ENCODE data around the gene ARHGAP27. TPM values are rescaled to one million over a fixed set of nuclear protein-coding genes. Genes with fewer than 3 reads are reported as not detected.

ARHGAP27 gene
- total and polyA plus RNA-seq, 12 donors, result 15.2 to 65.8 (median 25.3) TPM

DNA sequence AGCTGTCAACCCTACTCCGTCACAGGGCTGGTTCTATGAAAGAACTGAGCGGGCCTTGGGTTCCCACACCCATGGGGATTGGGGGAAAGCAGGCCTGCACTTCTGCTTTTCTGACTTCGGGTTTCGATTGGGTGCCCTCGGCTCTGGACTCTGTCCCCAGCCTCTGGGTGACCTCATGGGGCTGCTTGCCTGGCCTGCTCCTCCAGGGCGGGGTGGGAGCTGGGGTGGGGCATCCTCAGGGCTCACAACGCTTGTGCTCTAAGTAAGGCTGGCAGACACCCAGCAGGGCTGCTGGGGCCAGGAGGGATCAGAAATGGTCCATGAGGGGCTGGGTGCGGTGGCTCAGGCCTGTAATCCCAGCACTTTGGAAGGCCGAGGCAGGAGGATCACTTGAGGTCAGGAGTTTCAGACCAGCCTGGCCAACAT is 19.2 kb downstream of the ARHGAP27 start:
- WGBS, 2 donors, result 73 to 83% methylated on average over 9 of the region's 9 CpGs
- Histone ChIP-seq H3K9me3 (no peaks in the 10 kb centered on the region), H3K36me3 (peaks cover 0 to 7% (median 0%) of the 10 kb centered on the region in 9 donors), H3K4me1 (peaks cover 22 to 66% (median 64%) of the 10 kb centered on the region in 9 donors), H3K27ac (peak overlapping the region in 2 of 10 donors; percentile 36 to 97), H3K4me3 (no peak overlapping the region), H3K27me3 (no peaks in the 10 kb centered on the region)
- intact Hi-C loops (cut with DNase I), result no loop called here
- DNase-seq (peak in 1 of 2 donors; percentile 60), ATAC-seq (peak in 6 of 8 donors; percentile 23 to 49 (median 40))
- TF ChIP-seq, protein P1, sequence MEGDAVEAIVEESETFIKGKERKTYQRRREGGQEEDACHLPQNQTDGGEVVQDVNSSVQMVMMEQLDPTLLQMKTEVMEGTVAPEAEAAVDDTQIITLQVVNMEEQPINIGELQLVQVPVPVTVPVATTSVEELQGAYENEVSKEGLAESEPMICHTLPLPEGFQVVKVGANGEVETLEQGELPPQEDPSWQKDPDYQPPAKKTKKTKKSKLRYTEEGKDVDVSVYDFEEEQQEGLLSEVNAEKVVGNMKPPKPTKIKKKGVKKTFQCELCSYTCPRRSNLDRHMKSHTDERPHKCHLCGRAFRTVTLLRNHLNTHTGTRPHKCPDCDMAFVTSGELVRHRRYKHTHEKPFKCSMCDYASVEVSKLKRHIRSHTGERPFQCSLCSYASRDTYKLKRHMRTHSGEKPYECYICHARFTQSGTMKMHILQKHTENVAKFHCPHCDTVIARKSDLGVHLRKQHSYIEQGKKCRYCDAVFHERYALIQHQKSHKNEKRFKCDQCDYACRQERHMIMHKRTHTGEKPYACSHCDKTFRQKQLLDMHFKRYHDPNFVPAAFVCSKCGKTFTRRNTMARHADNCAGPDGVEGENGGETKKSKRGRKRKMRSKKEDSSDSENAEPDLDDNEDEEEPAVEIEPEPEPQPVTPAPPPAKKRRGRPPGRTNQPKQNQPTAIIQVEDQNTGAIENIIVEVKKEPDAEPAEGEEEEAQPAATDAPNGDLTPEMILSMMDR (IDR thresholded peaks at IDR 0.05), result no peak

DNA sequence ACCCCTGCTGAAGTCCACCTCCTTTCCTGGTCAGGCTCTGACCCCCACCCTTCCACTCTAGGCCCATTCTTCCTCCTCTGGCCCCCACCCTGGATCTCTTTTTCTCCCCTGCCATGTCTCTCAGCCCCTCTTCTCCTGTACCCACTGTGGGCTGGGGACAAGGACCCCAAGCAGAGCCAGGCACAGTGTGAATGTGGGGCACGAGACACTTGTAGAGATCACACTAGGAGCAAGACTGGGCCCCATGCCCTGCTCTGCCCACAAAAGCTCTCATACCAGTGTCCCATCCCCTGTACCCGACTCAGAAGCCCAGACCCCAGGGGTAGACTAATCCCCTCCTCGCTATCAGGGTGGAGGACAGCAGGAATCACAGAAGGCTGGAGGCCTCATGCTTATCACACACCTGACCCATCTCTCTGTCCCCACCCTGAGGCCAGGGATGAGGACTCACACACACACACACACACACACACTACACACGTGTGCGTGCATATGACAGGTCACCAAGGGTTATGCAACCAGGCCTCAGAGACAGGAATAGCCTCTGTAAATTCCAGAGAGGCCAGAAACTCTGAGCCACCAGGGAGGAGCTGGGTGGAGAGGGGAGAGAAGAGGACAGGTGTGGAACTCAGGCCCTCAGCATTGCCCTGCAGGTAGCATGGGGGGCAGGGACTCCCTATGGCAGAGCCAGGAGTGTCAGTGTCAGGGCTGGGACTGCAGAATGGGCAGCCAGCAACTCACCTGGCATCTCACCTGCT is 21.1 kb downstream of the ARHGAP27 start:
- no peaks in the 10 kb centered on the region for H3K27me3 ChIP-seq
- 65 to 73% methylated on average over 5 of the region's 5 CpGs for WGBS, 2 donors
- H3K36me3 ChIP-seq, result peaks cover 0 to 7% (median 0%) of the 10 kb centered on the region in 9 donors
- TF ChIP-seq, protein P1 (IDR thresholded peaks at IDR 0.05), result no peak
- DNase-seq (no peak), ATAC-seq (peak in 7 of 8 donors; percentile 27 to 73 (median 52))
- H3K4me3 ChIP-seq, result no peak overlapping the region
- H3K27ac ChIP-seq, result peak overlapping the region in 9 of 10 donors; percentile 54 to 97 (median 74)
- intact Hi-C loops (cut with DNase I), result no loop called here
- no peaks in the 10 kb centered on the region for H3K9me3 ChIP-seq
- H3K4me1 ChIP-seq, result peaks cover 22 to 86% (median 74%) of the 10 kb centered on the region in 9 donors

DNA sequence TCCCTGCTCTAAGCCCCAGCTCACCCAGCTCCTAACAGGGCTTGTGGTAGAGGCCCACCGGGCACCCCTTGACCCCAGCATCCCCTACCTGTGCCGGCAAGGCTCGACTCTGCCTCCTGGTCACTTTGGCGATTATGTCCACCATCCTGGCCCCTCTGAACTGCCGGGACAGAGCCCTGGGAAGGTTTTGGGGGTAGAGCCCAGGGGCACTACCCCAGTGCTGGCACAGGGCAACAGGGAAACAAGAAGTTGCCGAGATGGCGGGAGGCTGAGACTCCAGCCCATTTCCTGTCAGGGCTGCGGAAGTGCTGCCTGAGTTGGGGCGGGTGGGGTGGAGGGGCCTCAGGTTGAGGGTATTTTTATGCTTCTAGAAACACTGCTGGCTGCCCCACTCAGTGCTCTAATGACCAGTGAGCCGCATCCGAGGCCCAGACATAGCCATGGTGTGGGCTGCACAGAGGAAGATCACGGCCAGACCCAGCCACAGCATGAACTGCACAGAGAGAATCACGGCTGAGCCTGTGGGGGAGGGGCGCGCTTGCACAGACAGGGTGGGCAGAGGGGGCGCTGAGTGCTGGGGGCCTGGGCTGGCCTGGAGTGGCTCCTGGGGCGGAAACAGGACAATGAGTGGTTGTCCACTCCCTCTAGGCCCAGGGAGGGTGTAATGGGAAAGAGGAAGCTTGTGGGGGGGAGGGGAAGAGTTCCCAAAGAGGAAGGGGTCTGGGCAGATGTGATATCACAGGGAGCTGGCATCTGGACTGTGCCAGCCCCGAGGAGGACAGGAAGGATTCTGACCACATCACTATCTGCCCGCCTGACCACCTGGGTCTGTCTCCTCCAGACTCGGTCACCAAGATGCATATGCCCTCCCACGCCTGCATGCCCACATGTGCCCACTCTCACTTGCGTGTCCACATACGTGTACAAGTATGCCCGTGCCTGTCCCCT is 22.3 kb downstream of the ARHGAP27 start:
- ATAC-seq, result peak; percentile 25 to 70 (median 51)
- no peaks in the 10 kb centered on the region for H3K9me3 ChIP-seq
- peak in 1 of 2 donors; percentile 66 for DNase-seq
- peak overlapping the region in 8 of 10 donors; percentile 6 to 73 (median 38) for H3K4me3 ChIP-seq
- WGBS, 2 donors, result 61 to 71% methylated on average over 24 of the region's 24 CpGs
- peaks cover 22 to 95% (median 76%) of the 10 kb centered on the region in 9 donors for H3K4me1 ChIP-seq
- peak overlapping the region in 9 of 10 donors; percentile 54 to 97 (median 74) for H3K27ac ChIP-seq
- TF ChIP-seq, protein P1 (IDR thresholded peaks at IDR 0.05), result no peak
- no peaks in the 10 kb centered on the region for H3K27me3 ChIP-seq
- intact Hi-C loops (cut with DNase I), result no loop called here
- peaks cover 0 to 12% (median 5%) of the 10 kb centered on the region in 9 donors for H3K36me3 ChIP-seq

DNA sequence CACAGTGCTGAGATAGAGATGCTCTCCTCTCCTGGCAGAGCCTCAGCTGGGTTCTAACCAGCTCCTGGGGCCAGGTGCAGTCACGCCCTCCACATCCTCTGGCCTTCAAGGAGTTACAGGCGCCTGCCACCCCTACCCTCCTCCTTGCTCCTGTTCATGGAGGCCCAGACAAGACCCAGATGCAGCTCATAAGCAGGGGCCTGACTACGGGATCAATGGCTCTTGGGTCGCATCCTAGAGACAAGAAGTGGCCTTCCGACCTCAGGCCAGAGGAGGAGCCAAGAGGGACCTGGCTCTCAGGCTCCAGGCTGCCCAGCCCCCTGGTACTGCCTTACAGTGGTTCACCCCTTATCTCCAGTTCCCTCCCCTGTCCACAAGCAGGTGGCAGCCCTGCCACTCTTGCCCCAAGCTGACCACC is 23.0 kb downstream of the ARHGAP27 start:
- 65 to 87% methylated on average over 5 of the region's 5 CpGs for WGBS, 2 donors
- ATAC-seq, result no peak
- peaks cover 0 to 19% (median 5%) of the 10 kb centered on the region in 9 donors for H3K36me3 ChIP-seq
- peaks cover 22 to 95% (median 76%) of the 10 kb centered on the region in 9 donors for H3K4me1 ChIP-seq
- H3K27me3 ChIP-seq, result no peaks in the 10 kb centered on the region
- peak overlapping the region in 8 of 10 donors; percentile 6 to 73 (median 38) for H3K4me3 ChIP-seq
- H3K9me3 ChIP-seq, result no peaks in the 10 kb centered on the region
- intact Hi-C loops (cut with DNase I), result no loop called here
- TF ChIP-seq, protein P1 (IDR thresholded peaks at IDR 0.05), result no peak
- peak overlapping the region in 9 of 10 donors; percentile 54 to 97 (median 74) for H3K27ac ChIP-seq
- no peak for DNase-seq
